Medulla oblongata (tissue), 1 donor: Measurements from ENCODE around the gene ZNF428.
"Not testable (repeated sequence)": the region's sequence is repeated elsewhere in the genome, so short reads cannot be mapped to it uniquely, and the experiment has no call there.

Experiments used
- DNase-seq: peaks from one replicate; pipeline ENCODE4 v3.0.0-alpha.2; 2015; ENCODE audit errors: extremely low spot score

ZNF428 gene

GRCh38 chr19:43619262-43620060 is at the start of gene ZNF428:
Gene ZNF428, minus strand, starts transcription at chr19:43619629. Its CDS starts 5,325 bp downstream, at chr19:43614304.
- DNase-seq: peak; percentile 92

DNA sequence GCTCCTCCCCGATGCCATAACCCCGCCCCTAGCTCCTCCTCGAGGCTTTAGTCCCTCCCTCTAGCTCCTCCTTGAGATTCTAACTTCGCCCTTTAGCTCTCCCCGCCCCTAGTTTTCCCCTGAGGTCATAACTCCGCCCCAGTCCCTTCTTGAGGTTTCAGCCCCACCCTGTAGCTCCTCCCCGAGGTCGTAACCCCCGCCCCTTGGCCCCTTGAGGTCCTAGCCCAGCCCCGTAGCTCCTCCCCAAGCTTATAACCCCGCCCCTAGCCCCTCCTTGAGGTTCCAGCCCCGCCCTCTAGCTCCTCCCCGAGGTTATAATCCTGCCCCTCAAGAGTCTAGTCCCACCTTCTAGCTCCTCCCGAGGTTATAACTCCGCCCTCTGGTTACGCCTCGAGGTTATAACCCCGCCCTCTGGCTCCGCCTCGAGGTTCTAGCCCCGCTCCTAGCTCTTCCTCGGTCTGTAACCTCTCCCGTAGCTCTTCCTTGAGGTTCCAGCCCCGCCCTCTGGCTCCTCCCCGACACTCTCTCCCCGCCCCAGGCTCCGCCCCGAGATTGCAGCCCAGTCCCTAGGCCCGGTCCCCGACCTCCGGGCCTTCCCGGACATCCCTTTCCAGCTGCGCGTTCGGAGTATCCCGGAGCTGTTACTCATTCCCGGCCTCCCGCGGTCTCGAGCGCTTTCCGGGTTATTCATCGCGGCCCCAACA is 49.1 kb upstream of the ZNF428 start:
- peak; percentile 99 for DNase-seq

GRCh38 chr19:43667876-43668405 is 48.5 kb upstream of the ZNF428 start:
- DNase-seq: no peak

- DNase-seq: no peak
These were observed 47.9 kb upstream of the ZNF428 start for GRCh38 chr19:43667126-43667875.

DNA sequence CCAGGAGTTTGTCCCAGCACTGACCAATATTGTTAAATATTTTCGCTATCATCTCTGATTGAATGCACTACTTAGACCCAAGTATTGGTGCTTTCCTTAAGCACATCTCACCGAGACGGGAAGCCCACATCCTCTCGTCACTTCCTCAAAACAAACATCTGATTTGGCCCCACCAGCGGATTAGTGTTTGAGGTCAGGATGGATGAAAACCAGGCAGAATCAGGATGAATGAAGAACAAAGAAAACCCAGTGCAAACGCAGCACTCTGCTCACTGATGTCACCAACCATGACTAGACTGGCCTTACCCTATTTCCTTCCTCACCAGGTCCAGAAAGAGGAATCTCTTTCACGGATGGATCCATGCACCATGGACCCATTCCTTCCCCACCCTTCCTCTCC is 44.6 kb upstream of the ZNF428 start:
- DNase-seq: peak; percentile 66

DNA sequence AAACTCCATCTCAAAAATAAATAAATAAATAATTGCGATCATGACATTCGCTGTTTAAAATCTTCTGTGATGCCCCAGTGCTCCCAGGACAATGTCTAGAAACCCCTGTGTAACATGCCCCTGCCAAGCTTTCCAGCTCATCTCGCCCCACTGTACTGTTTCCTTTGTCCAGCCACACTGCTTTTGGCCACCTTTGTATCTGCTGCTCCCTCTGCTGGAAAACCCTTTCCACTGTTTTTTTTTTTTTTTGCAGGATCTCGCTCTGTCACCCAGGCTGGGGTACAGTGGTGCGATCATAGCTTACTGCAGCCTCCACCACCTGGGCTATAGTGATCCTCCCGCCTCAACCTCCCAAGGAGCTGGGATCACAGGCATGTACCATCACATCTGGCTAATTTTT is 43.1 kb upstream of the ZNF428 start:
- no peak for DNase-seq

- peak; percentile 57 for DNase-seq
These were observed 41.5 kb upstream of the ZNF428 start for GRCh38 chr19:43660971-43661360.

- DNase-seq: no peak
These were observed 41.0 kb upstream of the ZNF428 start for GRCh38 chr19:43660301-43660970.

GRCh38 chr19:43658494-43658893 is 39.1 kb upstream of the ZNF428 start:
- peak; percentile 54 for DNase-seq

- no peak for DNase-seq
These were observed 38.6 kb upstream of the ZNF428 start for GRCh38 chr19:43658001-43658400.

- no peak for DNase-seq
These were observed 37.0 kb upstream of the ZNF428 start for GRCh38 chr19:43656436-43656835.

DNA sequence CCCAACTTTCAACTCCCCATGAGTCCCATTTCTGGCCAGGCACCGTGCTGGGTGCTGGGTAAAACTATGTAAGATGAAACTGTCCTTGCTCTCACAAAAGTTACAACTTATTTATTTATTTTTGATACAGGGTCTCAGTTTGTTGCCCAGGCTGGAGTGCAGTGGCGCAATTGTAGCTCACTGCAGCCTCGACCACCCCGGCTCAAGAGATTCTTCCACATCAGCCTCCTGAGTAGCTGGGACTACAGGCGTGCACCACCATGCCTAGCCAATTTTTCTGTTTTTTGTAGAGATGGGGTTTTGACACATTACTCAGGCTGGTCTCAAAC is 33.1 kb upstream of the ZNF428 start:
- no peak for DNase-seq

- peak; percentile 94 for DNase-seq
These were observed 32.5 kb upstream of the ZNF428 start for GRCh38 chr19:43651758-43652545.

DNA sequence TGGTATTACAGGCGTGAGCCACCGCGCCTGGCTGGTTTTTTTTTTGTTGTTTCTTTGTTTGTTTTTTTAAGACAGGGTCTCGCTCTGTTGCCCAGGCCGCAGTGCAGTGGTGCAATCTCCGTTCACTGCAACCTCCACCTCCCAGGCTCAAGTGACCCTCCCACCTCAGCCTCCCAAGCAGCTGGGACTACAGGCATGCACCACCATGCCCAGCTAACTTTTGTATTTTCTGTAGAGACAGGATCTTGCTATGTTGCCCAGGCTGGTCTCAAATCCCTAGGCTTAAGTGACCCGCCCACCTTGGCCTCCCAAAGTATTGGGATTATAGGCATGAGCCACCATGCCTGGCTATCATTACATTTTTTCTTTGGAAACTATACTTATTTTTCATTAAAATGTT is 30.8 kb upstream of the ZNF428 start:
- DNase-seq: not testable (repeated sequence)

GRCh38 chr19:43649514-43649913 is 30.1 kb upstream of the ZNF428 start:
- no peak for DNase-seq

DNA sequence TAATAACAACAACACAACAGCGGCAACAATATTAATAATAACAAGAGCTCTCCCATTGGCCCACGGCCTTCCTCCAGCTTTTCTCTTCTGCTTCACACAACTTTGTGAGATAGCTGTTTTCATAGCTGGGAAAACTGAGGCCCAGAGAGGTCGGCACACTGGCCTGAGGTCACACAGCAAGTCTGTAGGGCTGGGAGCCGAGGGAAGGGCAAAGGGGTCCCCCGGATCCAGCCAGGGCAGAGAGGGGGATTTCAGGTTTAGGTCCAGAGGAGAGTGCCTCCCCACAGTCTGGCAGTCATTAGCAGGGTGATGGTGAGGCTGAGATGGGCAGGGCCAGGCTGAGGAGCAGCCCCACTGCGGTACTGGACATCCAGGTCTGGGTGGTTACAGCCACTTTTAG is 29.2 kb upstream of the ZNF428 start:
- DNase-seq: no peak

GRCh38 chr19:43644181-43644580 is 24.8 kb upstream of the ZNF428 start:
- DNase-seq: no peak

DNA sequence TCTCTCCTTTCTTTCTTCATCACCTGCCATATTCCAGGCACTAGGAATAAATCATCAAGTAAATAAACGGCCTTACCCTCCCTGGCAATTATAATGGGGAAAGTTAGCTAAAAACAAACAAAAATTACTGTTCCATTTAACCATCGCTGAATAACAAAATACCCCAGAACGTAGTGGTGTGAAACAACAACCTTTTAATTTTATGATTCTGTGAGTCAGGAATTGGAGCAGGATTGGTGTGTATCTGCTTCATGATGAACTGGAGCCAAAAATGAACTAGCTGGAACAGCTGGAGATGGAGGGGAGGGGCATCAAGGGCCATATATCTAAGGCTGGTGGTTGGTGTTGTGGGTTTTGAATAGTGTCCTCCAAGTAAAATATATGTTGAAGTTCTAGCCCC is 23.9 kb upstream of the ZNF428 start:
- no peak for DNase-seq

DNA sequence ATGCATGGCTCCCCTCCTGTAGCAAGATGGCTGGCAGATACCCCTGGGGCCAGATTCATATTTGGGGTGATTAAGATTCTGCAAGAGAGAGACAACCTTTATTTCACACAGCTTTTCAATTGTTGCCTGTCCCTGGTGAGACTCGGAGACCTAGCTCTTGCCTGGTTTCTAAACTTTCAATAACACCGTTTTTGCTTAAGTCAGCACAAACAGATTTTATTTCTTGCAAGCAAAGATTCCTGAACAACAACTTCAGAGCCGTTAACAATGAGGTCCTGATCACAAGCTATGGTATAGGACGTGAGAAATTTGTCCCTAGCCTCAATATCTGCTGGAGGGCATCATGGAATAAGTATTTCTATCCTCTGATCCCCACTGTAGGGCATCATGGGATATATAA is 23.1 kb upstream of the ZNF428 start:
- DNase-seq: no peak

GRCh38 chr19:43641333-43641732 is 21.9 kb upstream of the ZNF428 start:
- DNase-seq: no peak

DNA sequence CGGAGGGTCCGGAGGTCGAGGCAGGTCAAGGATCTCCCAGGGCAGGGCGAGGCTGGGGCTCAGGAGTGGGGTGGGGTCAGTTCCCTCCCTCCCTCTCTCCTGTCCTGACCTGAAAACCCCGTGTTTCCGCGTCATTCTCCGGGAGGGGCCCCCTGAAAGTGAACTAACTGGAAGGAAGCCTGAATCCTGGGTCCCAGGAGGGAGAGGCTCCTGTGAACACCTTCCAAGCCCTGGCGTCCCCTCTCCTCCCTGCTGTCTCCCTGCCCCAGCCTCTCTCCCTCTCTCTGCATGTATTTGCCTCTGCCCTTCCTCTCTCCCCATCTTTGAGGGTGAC is 21.0 kb upstream of the ZNF428 start:
- no peak for DNase-seq
